HUDEP-2 (cell line): Measurements from ENCODE around the gene NACAD.

Experiments
- DNase-seq, 76 experiments: peaks; one replicate each; lab custom pipeline; 2025; ENCODE audit not compliant: unreplicated experiment in 76 of 76; lab: John Stamatoyannopoulos, UW

The NACAD gene

GRCh38 chr7:45098983-45099839 is 10.4 kb upstream of the NACAD start:
- no peak for DNase-seq

DNA sequence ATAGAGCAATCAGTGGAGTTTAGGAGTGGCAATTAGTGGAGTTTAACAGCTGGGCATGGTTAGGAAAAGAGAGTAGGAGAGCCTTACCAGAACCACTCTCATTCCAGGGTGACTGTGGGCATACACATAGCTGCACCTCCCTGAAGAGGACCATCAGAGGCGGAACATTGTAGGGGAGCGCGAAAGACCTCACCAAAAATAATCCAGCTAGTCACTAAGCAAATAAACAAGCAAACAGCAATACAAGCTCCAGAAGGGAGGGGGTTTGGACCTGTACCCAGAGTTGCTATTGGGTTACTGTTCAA is 4.1 kb upstream of the NACAD start:
- no peak for DNase-seq

GRCh38 chr7:45092100-45092930 is 3.5 kb upstream of the NACAD start:
- DNase-seq: no peak

DNA sequence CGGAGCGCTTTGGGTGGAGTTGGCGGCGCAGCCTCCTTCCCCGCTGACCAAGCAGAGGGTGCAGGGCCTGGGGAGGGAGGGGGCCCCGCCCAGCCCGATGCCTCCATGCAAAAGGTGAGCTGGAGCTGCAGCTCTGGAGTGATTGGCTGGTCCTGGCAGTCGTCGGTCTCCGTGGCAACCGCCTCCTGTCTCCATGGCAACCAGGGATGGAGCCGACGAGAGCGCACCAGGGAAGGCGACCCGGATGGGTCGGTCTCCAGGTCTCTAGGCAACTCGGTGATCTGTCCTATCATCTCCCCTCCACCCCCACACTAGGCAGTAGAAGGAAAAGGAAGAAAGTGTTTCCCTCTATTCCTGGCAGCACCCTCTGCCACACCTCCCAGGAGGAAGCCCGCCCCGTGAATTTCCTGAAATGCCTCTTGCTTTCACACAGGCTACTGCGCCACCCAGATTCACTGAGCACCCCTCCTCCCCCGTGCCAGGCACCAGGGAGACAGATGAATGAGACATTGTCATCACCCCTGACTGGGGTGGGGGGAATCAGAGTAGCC is 647 bp upstream of the NACAD start:
- peak in 24 of 76 experiments; percentile 1 to 48 (median 18) for DNase-seq

DNA sequence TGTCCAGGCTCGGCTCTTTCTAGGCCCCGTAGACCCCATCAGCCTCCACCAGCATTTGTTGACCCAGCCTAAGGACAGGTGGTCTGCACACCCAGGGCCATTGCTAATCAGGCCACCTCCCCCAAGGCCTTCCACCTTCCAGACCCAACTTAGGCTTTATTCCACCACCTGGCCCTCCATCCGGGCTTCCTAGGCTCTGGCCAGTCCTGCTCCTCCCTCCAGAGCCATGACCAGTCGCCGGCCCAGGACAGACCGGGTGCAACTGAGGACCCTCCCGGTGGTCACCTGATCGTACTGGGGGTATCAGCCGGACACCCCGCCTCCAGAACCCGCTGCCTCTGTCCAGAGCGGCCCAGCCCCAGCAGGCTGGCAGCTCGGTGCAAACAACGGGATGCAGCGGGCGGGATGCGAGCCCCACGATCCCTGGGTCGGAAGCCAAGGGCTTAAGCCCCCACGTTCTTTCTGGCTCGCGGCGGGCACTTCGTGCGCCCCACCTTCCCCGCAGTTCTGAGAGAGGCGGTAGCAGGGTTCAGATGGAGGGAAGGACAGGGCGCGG is 545 bp downstream of the NACAD start:
- no peak for DNase-seq

DNA sequence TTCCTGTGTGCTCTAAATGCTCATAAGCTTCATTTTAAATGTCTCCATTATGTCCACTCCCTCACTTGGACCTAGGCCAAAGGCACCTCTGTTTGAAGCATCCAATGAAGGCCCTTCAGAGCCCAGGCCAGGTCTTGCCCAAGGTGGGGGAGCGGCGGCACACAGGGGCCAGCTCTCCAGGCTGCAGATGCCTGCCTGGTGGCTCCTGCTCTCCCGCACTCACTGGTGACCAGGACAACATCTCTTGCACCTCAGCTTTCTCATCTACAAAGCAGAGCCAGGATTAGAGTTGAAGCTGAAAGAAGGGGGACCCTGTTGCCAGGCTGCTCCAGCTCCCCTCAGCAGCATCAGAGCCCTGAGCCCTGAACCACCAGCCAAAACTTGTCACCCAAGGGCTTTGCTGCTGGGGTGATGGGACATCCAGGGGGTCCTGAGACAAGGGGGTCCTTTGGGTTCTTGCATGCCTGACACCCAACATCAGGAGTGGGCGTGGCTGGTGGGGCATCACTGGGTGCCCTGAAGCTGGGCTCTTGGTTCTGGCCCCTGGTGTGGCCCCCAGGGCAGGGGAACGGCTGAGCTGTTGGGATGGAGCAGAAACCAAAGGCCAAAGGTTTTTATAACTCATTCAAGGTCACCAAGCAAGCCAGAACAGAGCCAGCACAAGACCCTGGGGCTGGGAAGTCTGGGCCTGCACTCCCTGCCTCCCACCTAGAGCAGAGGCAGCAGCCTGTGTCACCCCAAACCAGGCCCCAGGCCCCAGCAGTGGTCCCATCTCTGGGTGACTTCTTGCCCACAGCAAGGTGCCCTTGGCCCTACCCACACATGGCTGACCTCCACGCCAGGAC is 1.2 kb downstream of the NACAD start:
- no peak for DNase-seq

GRCh38 chr7:45086331-45087065 is 2.3 kb downstream of the NACAD start:
- DNase-seq: no peak

DNA sequence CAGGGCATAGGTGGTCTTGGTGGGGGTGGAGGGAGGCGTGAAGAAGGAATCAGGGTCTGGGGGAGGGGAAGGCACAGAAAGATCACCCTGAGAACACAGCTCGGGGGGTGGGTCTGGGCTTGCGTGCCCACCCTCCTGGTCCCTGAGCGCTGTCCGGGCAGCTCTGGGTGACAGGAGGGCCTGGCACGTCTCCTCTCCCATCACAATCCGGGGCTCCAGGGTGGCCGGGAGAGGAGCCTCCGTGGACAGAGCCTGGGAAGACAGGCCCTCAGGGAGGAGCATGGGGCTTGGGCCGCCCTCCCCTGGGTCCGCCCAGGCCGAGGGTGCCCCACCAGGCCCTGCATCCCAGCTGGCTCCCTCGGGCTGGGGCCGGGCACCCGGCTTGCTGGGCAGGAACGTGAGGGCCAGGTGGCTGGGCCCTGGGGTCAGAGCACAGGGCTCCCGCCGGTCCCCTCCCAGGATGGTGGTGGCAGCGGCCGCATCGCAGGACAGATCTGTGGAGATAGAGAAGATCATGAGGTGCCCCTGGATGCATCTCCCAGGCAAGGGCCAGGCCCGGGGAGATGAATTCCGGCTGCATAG is 3.1 kb downstream of the NACAD start:
- DNase-seq: no peak

- DNase-seq: no peak
Observed at GRCh38 chr7:45084901-45085618, 3.7 kb downstream of the NACAD start.

GRCh38 chr7:45084336-45084735 is 4.4 kb downstream of the NACAD start:
- DNase-seq: no peak

DNA sequence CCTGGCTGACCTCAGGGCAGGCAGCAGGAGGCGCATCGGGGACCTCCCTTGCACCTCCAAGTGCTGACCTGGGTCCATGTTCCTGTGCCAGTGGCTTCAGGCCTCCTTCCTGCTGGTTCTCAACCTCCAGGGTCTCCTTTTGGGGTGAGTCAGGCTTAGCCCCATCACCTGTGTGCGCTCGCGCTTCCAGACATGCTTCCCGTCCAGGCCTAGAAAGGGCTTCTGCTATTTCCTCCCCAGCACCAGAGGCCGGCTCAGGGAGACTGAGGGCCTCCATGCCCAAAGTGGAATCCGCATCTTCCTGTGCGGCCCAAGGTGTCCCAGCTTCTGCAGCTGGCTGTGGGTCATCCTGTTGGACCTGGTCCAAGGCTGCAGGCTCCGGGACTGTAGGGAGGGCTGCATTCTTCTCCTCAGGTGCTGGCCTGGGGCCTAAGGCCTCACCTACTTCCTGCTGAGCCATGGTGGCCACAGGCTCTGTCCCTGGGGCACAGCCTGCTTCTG is 5.9 kb downstream of the NACAD start:
- no peak for DNase-seq

GRCh38 chr7:45082031-45082830 is 6.5 kb downstream of the NACAD start:
- no peak for DNase-seq

DNA sequence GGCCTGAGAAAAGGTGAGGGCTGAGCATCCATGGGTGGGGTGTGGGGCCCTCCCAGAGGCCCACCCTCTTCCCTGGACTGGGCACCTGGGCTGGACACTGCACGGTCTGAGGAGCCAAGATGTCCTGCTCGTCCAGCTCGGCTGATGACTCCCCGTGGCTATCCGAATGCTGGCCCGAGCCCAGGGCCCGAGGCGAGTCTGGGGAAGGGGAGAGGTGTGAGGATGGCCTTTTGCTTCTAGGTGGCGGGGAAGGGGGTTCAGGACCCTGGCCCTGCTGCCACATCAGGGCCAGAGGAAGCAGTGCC is 7.1 kb downstream of the NACAD start:
- no peak for DNase-seq

DNA sequence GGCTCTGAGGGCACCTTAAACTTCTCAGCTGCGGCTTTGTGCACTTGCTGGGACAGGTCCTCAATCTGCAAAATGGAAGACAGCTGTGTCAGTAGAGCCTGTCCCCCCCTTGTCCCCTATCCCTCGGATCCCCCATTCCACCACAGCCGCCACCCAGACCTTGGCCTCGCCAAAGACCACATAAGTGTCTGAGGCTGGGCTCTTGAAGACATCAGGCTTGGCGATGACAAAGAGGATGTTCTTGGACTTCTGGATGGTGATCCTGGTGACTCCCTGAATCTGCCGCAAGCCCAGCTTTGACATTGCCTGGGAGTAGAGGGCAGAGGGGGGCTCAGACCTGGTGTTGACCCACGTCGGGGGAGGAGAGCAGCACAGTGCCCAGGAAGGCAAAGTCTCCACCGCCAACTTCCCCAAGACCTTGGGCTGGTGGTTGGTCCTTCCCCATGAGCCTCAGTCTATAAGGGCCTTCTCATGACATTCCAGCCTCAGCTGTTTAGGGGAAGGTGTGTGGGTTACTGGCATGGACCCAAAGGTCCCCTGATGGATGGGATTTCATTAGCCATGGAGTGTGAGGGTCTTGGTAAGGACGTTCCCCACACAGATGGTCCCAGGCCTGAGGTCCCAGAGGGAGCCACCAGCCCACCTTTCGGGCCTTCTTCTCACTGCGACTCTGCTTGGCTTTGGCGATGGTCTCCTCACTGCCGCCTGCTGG is 7.7 kb downstream of the NACAD start:
- no peak for DNase-seq

GRCh38 chr7:45080265-45080957 is 8.4 kb downstream of the NACAD start:
- DNase-seq: peak in 3 of 76 experiments; percentile 9 to 38 (median 21)

- peak in 3 of 76 experiments; percentile 7 to 13 (median 9) for DNase-seq
Observed at GRCh38 chr7:45078125-45078681, 10.6 kb downstream of the NACAD start.
